HG03108 (cell line): ENCODE measurements around the gene SIK2.
"Not testable (repeated sequence)": the region's sequence is repeated elsewhere in the genome, so short reads cannot be mapped to it uniquely, and the experiment has no call there.

Experiments used
- ATAC-seq: cut with Tn5 transposase; IDR thresholded peaks from one replicate; pipeline ENCODE4 v1.9.1; 2021; ENCODE audit warnings: moderate library complexity; ENCODE audit not compliant: unreplicated experiment

SIK2 gene

GRCh38 chr11:111694851-111695250 lies 92.6 kb downstream of the SIK2 start:
- no peak for ATAC-seq

GRCh38 chr11:111696556-111696955 lies 94.3 kb downstream of the SIK2 start:
- ATAC-seq = no peak

GRCh38 chr11:111697933-111698371 lies 95.7 kb downstream of the SIK2 start:
- ATAC-seq = peak; percentile 60

GRCh38 chr11:111698852-111699559 lies 96.8 kb downstream of the SIK2 start:
- ATAC-seq = no peak

- no peak for ATAC-seq
Measured at GRCh38 chr11:111699579-111700156, 97.4 kb downstream of the SIK2 start.

GRCh38 chr11:111700162-111700561 lies 97.9 kb downstream of the SIK2 start:
- no peak for ATAC-seq

GRCh38 chr11:111702623-111703022 lies 100.4 kb downstream of the SIK2 start:
- no peak for ATAC-seq

- ATAC-seq = no peak
Measured at GRCh38 chr11:111703576-111703975, 101.3 kb downstream of the SIK2 start.

GRCh38 chr11:111707039-111707690 lies 104.9 kb downstream of the SIK2 start:
- no peak for ATAC-seq

- no peak for ATAC-seq
Measured at GRCh38 chr11:111707691-111708067, 105.4 kb downstream of the SIK2 start.

- no peak for ATAC-seq
Measured at GRCh38 chr11:111714522-111714921, 112.3 kb downstream of the SIK2 start.

- ATAC-seq = no peak
Measured at GRCh38 chr11:111715142-111715816, 113.0 kb downstream of the SIK2 start.

GRCh38 chr11:111717660-111718059 lies 115.4 kb downstream of the SIK2 start:
- ATAC-seq = not testable (repeated sequence)

GRCh38 chr11:111718436-111718835 lies 116.2 kb downstream of the SIK2 start:
- ATAC-seq = no peak

GRCh38 chr11:111718859-111719258 lies 116.6 kb downstream of the SIK2 start:
- ATAC-seq = no peak

GRCh38 chr11:111719379-111719778 lies 117.1 kb downstream of the SIK2 start:
- no peak for ATAC-seq

- no peak for ATAC-seq
Measured at GRCh38 chr11:111720801-111721494, 118.7 kb downstream of the SIK2 start.

- ATAC-seq = no peak
Measured at GRCh38 chr11:111722501-111722900, 120.3 kb downstream of the SIK2 start.

- no peak for ATAC-seq
Measured at GRCh38 chr11:111723595-111723994, 121.3 kb downstream of the SIK2 start.

- ATAC-seq = no peak
Measured at GRCh38 chr11:111724615-111725129, 122.4 kb downstream of the SIK2 start.

GRCh38 chr11:111725621-111726020 lies 123.4 kb downstream of the SIK2 start:
- ATAC-seq = no peak
